Activated CD8-positive, alpha-beta memory T cell treated with anti-CD3 and anti-CD28 coated beads, Interleukin-2, amount 50 U/mL, for 1 hour (primary cell): Measurements from ENCODE around the gene CDH12.

Experiments
- DNase-seq: peaks from one replicate; pipeline ENCODE4 v3.0.0-alpha.2; 2020; ENCODE audit errors: extremely low read depth

The CDH12 gene

DNA sequence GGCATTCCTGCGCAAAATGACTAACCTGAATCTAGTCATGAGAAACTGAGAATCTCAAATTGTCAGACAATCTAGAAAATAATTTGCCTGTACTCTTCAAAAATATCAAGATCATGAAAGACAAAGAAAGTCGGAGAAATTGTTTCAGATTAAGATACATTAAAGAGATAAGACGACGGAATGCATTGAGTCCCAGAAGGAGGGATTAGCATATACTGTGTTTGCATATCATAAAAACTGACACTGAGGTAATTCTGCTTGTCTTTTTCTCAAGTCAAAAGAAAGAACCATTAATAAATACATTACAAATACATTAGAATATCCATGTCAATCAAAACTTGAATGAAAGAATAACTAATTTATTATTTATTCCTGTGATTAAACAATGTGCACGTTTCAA, 88.4 kb downstream of the CDH12 start:
- DNase-seq: no peak

DNA sequence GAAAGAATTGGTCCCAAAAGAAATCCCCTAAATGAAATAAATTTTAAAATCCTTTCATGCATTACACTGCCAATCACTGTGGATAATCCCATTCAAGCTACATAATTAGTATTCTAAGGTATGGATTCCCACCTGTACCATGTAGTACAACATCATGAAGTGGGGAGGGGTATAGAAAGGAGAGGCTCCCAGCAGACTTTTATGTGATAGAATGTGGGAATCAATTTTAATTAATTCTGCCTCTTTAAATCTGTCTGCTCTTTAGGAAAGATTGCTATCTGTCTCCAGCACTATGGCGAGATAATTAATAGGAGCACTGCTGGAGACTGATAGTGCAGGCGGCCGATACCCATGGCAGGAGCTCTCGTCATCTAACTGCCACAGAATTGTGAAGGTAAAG, 95.4 kb downstream of the CDH12 start:
- DNase-seq: no peak

DNA sequence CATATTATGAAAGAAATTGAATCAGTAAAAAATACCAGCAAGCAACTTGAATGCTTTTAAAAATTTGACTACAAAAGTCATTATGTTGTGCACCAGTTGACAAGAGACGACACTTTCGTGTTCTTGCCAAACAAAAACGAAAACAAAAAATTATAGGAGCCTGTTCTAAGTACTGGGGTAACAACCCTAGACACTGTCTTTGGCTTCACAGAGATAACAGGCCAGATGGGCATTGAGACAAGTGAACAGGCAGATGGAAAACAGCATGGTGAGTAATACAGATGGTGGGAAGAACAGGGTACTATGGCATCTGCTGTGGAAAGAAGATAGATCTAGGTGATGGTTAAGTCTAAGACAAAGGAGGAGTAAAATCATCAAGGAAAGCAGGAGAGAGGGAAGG, 99.0 kb downstream of the CDH12 start:
- no peak for DNase-seq

DNA sequence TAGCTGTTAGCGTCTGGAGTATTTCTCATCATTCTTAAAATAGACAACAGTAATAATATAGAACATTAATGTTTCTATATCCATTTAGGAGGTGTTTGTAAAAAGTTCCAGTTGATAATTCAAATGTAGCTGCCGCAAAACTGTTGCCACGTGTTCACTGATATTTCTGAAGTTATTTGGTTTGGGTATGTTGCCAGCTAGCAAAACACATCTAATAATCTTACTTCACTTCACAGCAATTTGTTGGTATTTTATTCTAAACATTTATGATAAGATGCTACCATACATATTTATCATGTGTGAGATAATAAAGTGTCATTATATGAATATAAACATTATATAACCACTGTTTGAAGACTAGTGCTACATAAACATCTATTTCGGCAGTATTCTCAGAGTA, 101.6 kb downstream of the CDH12 start:
- no peak for DNase-seq

DNA sequence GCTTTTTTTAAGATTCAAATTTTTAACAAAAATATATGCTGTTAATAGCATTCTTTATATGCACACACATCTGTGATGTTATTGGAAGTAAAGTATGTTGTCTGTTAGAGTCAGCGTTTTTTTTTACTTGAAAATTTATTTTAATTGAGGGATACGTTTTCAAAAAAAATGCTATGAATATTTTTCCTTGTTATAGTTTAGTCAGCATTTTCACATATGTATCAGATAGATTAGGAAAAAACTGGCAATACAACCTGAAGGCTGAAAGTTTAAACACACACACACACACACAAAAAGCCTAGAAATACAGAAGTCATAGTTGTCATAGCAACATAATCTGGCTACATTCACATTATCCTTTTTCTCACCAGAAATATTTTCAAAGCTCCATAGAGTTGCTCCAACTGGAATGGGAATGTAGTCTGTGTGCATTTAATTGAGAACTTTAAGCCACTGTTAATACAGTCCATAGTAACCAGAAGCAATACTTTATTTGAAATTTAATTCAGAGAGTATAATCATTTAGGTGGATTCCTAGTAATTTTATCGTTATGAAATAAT, 116.6 kb downstream of the CDH12 start:
- no peak for DNase-seq

DNA sequence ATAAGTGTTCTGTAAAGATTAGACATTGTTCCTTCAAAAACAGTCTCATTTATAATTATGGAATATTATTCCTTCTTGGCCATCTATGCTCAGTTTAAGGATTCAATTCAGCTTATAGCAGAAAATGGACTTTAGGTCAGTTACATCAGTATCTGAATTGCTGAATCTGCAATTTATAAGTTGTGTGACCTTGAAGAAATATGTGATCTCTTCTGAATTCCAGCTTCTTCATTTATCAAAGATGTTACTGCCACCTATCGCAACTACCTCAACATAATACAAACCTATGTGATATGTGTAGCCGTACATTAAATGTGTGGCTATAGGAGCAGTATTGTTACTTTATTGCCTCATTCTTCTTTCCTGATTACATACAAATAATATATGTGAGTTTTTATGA, 118.2 kb downstream of the CDH12 start:
- DNase-seq: no peak

DNA sequence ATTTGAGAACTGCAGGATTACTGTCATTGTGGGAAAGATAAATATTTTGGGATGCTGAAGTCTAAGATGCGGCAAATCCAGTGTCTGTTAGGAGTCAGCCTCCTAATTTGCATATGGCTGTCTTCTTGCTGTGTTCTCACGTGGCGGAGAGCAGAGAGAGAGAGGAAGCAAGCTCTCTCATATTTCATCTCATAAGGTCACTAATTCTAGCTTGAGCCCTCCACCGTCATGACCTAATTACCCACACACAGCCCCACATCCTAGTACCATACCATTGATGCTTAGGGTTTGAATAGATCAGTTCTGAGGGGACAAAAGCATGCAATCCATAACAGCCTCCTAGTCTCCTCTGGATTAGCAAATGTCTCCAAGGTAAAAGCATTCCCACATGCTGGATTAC, 124.5 kb downstream of the CDH12 start:
- DNase-seq: no peak

DNA sequence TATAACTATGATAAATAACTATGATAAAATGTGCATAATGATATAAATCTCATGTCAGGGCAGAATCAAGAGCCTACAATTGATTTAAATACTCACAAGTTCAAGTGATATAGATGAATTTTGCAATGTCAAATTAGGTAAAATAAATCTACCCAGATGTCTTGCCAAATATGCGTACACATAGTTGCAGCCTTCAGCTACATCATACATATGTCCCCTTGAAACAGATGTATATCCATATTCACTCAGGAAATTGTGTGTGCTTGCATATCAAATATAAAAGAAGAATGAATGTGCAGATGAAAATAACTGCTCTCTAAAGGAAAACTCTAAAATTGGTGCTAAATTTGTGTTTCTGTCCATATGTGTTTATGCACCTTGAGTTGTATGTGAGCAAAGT, 130.7 kb downstream of the CDH12 start:
- no peak for DNase-seq

DNA sequence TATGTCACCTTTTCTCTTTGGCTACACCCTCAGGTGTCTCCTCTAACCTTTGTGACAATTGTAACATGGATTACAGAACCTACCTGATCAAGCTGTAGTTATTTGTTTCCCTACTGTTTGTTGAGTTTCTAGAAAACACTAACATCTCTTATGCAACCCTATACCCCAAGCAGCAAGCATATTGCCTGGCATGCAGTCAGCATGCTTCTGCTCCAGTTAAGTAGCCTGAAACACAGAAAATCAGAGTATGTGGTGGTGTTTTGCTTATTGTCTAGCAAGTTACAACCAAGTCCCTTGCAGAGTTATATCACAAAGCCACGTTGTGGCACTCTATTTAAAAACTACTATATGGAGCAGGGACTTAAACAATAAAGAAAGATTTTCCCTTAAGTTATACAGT, 131.1 kb downstream of the CDH12 start:
- no peak for DNase-seq

DNA sequence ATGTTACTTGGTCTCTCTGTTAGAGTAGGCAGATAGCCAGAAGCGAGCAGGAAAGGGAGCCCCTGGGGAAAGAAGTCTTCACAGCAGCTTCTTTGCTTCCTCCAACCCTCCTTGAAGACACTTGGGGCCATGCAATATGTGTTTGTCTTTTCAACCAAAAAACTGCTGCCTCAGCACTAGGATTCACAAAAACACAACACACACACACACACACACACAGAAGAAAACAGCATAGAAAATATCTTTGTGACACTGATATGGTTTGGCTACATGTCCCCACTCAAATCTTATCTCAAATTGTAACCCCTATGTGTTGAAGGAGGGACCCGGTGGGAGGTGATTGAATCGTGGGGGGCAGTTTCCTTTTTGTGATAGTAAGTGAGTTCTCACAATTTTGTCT, 133.3 kb downstream of the CDH12 start:
- DNase-seq: no peak

DNA sequence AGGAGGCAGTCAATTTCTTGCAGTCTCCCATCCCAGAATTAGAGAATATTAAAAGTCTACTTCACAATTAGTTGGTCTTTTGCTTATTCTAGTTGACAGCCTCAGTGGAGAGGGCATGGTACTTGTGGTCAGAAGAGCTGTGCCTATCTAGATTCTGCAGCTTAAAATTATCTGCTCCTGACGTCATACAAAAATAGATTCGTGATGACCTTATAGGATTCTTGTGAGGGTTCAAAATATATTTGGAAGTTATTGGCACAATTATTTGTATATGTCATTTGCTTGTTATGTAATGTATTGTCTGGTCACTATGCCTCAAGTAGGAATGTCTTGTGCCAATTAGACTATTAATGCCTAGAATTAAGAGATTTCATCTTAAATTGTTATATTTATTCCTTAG, 142.5 kb downstream of the CDH12 start:
- DNase-seq: no peak

DNA sequence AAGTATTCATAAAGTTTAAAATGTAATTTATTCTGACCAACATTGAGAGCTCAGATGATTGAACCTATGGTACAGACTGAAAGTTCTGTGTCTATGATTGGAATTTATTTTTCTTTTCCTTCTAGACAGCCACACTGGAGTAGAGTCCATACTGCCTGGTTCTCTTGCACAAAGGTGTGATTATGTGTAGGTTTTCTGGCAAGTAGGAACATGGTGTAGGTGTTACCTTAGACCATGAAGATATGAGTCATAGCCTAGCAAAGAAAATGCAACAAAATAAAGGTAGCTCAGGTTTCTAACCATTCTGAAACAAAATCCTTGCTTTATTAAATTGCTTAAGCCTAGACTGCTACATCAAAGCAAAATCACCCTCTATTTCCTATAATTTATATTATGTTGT, 143.4 kb downstream of the CDH12 start:
- DNase-seq: no peak

DNA sequence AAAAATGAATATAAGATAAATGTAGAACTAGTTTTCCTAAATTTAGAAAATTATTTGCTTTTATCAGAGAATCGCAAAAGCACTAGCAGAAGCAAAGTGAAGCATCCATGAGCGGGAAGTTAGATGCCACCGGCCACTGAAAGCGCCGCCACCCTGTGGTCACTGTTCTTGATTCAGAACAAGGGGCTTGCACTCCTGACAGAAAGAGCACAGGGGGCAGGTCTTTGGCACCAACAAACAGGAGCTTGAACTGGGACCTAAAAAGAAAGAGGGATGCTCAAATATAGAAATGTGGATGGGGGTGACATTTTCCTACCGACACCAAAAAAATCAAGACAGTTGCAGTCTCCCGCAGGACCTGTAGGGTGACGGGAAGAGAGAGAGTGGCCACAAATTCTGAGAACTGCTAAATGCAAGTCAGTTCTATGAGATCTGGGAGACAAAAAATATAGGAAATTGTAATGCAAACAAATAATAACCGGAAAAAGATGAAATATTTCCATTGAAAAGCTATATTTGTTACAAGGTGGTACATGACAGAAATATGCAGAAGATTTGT, 144.3 kb downstream of the CDH12 start:
- no peak for DNase-seq

DNA sequence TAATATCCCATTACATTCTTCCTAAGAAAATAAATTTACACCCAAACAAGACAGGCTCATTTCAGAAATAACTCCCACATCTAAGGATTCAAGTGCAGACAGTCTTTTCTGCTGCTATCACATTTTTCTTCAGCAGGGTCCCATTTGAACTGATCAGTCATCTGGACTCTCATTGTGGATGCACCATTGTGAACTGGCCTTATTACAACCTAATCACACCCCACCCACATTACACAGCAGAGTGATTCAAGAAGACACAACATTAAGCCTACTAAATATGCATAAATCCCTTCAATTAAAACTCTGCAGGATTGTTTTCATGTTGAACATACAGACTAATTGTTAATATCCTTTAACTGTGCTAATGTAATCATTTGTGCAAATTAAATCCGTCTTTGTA, 146.2 kb downstream of the CDH12 start:
- no peak for DNase-seq

DNA sequence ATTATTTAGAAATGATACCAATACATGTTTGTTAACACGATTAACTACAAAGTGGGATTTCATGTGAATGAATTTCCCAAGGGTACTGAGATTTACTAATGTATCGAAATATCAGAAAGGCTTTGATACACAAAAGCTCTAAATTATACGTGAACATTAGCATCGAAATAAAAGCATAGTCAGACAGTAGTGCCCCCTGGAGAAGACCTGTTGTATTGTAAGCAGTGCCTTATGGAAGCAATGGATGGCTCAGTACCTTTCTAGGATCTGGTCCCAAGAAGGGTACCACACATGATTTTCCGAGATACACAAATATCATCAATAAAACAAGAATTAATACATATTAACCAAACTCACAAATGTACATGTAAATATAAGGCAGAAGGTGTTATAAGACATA, 153.8 kb downstream of the CDH12 start:
- DNase-seq: no peak

DNA sequence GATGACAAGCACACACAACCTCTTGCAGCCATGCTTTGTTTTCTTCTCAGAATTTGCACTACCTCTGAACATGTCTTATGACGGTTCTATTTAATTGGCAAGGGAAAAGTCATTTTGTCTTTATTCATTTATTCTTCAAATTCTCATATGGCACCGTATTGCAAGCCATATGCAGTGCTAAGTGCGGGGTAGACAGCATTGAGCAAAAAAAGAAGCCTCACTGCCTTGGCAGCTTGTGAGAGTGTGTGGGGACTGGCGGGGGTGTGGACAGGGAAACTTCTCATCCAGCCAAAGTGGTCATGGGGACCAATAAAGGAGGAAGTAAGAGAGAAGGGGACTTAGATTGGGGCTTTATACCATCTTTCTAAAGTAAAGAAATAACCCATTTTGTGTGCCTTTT, 160.0 kb downstream of the CDH12 start:
- DNase-seq: no peak

DNA sequence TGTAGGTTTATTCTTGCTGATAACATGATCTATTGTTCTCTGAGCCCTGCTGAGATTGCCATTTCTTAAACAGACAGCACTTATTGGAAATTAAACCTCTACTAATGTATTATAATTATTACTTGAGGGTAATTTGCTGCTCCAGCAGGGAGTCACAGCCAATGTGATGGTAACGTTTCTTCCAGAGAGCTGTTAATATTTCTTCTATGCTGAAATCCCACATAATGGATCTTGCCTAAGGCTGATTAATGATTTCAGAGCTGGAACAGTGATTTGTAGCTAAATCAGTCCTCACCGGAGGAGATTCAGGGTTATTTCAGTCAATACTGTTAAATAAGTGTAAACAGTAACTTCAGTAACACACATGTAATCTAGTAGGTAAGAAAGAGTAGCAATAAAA, 170.1 kb downstream of the CDH12 start:
- no peak for DNase-seq

DNA sequence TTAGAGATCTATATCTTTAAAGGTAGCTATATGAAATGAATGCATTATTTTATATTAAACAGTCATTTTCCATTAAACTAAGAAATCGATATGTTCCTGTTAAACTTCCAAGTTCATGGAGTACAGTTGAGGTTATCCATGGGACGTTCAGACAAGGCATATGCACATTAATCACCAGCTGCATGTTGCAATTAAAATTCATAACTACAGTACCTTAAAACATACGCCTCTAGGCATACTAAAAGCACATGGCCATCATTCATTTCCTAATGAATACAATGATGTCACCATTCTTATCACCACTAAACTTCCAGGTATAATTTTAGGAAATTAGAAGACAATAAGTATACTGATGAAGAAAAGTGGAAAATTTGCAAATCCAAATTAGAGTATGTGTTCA, 174.3 kb downstream of the CDH12 start:
- no peak for DNase-seq

DNA sequence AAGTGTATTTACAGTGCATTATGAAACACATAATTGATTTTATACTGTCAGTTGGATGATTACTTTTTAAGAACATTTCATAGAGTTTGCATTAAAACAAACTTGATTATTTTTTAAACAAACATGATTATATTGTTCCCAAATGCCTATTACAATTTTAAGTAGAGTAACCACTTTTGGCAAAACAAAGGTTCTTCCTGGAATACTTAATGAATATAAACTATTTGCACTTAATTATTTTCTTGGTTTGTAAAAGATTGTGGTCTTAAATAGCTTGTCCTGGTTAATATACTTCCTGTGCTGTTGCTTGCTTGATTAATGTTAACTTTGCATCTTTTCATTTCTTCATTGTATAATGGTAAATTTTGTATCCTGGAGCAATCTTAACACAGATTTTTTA, 180.0 kb downstream of the CDH12 start:
- DNase-seq: no peak

DNA sequence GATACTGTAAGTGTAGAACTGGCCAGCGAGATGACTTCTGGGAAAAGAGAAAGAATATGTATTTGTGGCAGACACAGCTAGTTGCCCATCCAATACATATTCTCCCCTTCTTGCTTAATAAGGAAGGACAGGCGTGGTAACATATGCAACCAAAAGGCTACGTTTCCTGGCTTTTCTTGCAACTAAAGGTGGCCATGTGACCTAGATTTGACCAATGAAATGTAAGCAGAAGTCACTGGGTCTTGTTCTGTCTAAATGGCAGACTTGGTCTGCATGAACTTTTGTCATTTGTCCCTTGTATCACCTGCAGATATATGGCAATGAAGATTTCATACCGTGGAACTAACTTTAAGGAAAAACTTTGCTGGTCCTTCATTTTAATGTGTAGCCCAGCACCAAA, 183.8 kb downstream of the CDH12 start:
- no peak for DNase-seq

DNA sequence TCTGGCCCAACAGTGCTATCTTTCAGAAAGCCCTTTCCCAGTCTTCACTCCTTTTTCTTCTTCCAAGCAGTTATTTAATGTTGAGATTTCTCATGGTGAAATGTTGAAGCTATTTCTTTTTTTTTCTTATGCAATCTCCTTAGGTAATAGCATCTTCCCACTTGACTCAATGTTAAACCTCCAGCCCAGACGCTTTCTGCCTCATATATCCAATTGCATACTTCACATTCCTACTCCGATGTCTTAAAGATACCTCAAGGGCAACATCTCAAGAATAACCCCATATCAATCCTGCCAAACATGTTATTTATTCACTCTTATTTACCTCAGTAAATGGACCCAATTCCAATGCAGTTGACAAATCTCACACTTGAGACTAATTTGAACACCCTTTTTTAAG, 187.3 kb downstream of the CDH12 start:
- no peak for DNase-seq

DNA sequence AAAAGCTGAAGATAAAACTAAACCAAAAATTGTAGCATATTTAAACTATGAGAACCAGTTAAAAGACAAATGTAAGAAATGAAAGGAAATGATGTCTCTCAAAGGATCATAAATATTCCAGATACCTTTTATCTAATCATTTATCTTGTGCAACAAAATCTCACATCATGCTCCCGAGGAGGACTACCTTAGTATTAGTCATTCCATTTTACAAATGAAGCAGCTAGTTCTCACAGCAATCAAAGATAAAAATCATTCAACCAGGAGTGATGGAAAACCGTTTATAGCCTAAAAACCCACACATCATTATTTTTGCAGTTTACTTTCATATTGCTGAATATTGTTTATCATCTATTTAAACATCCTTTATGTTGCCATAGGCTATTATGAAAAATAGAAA, 190.0 kb downstream of the CDH12 start:
- no peak for DNase-seq

DNA sequence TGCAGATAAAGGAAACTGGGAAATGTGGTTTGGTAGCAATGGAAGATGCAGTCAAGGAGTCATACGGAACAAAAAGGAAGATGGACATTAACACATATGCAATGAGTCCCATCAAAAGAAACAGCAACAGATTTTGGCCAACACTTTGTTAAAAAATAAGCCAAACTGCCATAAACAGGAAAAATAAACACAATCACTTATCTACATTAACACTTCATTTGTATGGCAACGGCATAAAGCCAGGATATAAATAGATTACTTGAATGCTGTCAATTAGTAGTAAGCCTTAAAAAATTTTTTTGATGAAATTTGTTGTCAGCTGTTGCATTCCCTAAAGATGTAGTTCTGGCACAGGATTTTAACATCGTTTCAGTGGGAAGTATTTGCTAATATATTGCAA, 190.8 kb downstream of the CDH12 start:
- no peak for DNase-seq

DNA sequence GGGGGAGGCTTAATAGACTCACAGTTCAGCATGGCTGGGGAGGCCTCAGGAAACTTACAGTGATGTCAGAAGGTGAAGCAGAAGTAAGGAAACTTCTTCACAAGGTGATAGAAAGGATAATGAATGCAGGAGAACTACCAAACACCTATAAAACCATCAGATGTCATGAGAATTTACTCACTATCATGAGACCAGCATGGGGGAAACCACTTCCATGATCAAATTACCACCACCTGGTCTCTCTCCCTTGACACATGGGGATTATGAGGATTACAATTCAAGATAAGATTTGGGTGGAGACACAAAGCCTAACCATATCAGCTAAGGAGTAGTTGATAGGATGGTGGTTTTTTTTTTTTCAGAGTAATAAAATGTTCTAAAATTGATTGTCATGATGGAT, 201.8 kb downstream of the CDH12 start:
- DNase-seq: no peak

DNA sequence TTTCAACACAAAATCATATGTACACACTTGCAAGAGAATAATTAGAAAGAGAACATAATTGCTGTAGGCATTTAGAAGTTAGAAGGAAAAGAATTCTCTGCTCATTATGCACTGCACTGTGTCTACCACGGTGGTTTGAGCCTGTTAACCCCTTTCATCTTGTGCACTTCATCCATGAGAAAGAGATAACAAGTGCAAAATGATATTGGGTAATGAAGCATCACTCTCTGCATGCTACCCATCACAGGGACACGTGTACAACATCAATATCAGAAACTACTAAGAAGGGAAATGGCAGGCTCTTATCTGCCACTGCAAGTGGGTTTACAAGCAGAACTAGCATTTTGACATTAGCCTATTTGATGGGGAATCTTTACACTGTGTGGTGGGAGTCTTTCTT, 202.6 kb downstream of the CDH12 start:
- no peak for DNase-seq
